HG03108 (cell line): ENCODE results near the gene JPH4.
"Not testable (repeated sequence)": the region's sequence is repeated elsewhere in the genome, so short reads cannot be mapped to it uniquely, and the experiment has no call there.

ENCODE experiments used
- ATAC-seq: cut with Tn5 transposase; IDR thresholded peaks from one replicate; pipeline ENCODE4 v1.9.1; 2021; ENCODE audit warnings: moderate library complexity; ENCODE audit not compliant: unreplicated experiment

JPH4 gene

DNA sequence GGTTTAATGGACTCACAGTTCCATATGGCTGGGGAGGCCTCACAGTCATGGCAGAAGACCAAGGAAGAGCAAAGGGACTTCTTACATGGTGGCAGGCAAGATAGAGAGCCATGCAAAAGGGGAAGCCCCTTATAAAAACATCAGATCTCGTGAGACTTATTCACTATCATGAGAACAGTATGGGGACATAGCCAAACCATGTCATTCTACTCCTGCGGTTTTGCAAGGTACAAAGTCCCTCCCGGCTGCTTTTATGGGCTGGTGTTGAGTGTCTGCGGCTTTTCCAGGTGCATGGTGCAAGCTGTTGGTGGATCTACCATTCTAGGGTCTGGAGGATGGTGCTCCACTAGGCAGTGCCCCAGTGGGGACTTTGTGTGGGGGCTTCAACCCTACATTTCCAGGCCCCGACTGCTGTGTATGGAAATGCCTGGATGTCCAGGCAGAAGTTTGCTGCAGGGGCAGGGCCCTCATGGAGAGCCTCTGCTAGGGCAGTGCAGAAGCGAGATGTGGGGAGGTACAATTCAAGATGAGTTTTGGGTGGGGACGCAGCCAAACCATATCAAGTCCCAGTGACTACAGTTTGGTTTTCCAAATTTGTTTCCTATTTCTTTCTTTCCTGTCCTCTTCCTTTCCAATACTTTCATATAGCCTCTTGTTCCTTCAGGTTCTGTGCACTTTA lies 31.0 kb upstream of the JPH4 start:
- not testable (repeated sequence) for ATAC-seq

DNA sequence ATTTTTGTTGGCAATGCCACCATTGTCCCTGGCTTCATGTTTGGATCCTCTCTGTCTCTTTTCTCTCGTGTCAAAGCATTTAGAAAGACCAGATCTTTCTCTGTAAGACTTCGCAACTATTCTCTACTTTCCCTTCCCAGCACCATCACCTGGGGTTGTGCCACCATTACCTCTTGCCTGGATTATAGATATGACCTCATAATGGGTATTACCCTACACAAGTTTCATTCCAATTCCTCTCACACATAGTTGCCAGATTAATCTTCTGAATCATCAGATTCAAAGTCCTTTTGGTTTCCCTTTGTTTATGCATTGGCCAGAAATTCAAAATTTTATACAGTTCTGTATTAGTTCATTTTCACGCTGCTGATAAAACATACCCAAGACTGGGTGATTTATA lies 30.4 kb upstream of the JPH4 start:
- no peak for ATAC-seq

DNA sequence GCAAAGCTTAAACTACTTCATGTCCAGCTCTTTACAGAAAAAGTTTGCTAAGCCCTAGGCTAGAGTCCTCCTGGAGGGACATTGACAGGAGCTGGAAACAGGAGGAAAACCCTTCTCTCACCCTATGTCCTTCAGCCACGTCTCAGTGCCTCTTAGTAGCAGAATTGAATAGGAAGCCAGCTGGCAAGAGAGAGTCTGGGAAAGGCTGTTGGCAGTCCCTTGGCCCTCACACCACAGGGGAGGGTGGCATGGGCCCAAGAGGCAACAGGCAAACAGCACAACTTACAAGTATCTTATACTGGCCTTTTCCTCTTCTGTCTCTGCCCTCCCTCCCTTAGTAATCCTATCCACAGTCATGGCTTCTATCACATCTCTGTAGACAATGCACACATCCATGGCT lies 29.9 kb upstream of the JPH4 start:
- no peak for ATAC-seq

DNA sequence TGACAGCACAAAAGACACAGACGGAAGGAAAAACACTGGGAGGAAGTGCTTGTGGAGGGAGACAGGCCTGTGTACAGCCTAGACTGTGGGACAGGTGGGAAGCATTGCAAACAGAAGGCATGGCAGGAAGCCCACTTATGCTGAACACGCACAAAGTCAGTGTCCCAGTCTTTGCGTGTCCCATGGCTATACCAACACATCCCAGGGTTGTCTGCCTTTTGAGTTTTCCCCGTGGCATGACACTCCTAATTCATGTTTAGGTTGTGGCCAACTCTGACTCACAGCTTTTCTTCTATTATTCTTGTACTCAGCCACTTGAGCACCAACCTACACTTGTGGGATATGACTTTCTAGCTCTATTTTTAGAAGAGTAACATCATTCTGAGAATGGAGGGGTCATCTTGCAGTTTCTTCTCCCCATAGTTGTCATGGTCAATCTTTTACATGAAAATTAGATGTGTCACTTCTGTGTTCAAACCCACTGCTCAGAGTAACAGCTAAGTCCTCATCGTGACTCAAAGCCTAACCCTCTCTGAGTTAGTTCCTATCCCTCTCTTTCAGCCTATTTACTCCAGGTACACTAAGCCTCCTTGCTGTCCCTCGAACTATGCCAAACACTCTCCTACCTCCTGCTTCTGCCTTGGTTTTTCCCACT lies 27.5 kb upstream of the JPH4 start:
- peak; percentile 76 for ATAC-seq

DNA sequence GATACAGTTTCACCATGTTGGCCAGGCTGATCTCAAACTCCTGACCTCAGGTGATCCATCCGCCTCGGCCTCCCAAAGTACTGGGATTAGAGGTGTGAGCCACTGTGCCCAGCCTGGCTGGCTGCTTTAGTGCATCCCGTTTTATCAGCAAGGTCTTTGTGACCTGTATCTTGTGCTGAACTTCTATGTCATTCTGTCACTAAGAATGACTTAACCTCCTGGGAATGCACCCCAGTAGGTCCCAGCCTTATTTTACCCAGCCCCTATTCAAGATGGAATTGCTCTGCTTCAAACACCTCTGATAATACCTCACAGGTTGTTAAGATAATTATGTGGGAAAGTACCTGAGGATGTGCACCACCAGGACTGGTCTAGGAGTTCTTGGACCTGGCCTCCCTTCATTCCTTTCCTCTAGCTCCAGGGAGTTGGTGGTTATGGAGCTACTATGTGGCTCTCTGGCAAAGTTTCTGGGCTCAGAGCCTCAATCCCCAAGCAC lies 26.1 kb upstream of the JPH4 start:
- ATAC-seq = no peak

DNA sequence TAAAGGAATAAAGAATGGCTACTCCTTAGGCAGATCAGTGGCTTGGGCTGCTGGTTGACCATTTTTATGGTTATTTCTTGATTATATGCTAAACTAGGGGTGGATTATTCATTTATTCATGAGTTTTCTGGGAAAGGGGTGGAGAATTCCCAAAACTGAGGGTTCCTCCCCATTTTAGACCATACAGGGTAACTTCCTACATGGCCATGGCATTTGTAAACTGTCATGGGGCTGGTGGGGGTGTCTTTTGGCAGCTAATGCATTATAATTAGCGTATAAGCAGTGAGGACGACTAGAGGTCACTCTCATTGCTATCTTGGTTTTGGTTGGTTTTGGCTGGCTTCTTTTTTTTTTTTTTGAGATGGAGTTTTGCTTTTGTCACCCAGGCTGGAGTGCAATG lies 25.6 kb upstream of the JPH4 start:
- ATAC-seq = no peak

DNA sequence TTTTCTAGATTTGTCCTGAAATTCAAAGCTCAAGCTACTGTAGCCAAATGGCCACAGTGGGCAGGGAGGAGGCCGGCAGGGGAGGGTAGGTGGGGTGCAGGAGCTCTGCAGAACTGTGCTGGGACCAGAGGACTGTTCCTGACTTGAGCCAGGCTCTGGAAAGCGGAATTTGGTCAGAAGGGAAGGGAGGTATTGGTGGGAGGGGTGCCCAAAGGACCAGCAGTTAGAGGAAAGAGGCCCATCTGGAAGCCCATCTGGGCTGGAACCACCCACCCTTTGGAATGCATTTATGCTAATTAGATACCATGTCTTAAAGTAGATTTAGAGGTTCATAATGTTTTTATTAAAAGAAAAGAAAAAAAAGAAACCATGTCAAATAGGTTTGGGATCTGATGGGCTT lies 24.5 kb upstream of the JPH4 start:
- no peak for ATAC-seq

DNA sequence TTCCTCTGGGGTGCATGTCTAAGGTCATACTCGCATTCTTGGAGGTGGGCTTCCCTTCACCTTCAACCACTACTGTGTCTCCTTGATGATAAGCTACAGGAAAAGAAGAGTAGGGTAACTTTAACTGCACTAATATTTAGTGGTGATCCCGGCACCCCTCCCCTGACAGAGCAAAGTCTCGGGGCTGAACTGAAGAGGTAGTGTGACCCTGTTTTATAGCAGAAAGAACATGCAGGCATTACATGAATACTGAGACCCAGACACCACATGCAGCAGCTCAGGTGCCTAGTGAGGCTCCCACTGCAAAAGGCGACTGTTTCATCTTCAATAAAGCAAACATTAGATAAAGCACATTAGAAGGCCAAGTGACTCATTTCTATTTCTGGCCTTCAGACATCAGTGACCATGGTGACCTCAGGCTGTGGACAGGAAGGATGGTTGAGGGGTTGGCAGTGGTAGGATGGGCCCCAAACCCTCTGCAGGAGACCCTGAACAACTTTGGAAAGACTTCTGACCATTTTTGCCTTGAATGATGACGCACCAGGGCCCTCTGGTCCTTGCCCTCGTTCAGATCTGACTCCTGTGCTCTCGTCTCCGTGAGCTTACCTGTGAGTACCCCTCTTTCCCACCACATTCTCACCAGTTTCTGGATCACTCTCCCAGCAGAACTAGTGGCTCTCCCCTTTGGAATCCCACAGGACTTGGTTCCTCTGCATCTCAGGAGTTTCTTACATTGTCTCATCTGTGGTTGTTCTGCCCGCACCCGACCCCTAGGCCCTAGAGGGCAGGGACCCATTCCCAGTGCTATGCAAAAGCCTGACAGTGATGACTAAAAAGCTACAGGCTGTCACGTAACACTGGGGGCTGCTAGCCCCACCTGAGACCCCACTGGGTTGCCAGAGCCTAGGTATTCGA lies 23.8 kb upstream of the JPH4 start:
- ATAC-seq = no peak

DNA sequence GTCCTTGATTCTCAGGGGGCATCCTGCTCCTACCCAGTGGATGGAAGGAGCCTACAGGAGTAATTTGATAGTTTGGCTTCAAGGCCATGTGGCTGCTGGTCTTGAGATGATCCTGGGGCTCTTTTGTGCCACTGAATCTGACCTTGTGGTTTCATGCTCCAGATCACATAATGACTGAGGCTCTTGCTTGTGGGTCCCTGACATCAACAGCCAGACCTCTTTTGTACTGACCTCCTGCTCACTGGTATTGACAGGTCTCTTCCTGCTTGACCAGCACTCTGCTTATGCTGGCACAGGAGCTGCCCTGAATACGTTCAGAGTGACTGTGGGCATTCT lies 23.2 kb upstream of the JPH4 start:
- ATAC-seq = no peak

DNA sequence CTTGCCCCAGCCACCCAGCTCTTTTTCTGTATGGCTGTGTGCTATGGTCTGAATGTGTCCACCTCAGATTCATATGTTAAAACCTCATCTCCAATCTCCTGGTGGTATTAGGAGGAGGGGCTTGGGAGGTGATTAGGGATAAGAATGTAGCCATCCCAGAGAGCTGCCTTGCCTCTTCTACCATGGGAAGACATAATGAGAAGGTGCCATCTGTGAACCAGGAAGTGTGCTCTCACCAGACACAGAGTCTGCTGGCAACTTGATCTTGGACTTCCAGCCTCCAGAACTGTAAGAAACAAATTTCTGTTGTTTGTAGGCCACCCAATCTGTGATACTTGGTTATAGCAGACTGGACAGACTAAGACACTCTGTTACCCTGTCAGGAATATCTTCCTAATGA lies 22.8 kb upstream of the JPH4 start:
- no peak for ATAC-seq

DNA sequence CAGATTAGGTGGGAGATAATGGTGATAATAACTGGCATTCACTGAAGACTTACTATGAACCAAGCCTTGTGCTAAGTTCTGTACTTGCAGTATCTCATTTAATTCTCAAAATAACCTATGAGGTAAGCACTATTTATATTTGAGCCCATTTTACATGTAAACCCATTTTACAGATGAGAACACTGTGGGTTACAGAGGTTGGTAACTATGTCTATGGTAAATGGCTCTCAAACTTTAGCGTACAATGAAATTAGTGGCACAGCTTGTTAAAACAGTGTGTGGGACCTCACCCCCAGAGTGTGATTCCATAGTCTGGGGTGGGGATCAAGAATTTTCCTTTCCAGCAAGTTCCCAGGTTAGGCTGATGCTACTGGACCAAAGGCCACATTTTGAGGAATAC lies 22.2 kb upstream of the JPH4 start:
- ATAC-seq = no peak

DNA sequence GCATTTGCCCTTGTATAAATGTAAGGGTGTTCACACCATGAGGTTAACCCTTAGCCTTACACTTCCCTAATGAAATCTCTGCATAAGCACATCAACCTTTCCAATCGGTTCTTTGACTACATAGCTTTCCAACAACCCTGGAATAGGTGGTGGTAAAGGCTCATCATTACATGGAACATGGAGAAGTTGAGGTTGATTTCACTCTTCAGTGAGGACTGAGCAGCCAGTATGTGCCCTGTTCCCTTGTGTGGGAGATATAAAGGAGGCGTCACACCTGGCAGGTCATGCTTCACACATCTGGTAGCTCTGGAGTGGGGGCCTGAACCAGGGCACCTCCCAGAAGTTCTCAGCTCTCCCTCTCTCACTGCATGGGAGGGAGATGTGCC lies 21.7 kb upstream of the JPH4 start:
- no peak for ATAC-seq

DNA sequence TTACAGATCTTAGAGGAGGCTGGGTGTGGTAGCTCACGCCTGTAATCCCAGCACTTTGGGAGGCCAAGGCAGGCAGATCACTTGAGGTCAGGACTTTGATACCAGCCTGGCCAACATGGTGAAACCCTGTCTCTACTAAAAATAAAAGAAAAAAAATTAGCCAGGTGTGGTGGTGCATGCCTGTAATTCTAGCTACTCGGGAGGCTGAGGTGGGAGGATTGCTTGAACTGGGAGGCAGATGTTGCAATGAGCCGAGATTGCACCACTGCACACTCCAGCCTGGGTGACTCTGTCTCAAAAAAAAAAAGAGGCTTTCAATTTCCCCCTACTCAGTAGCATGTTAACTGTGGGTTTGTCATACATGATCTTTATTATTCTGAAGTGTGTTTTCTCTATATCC lies 15.6 kb upstream of the JPH4 start:
- not testable (repeated sequence) for ATAC-seq

DNA sequence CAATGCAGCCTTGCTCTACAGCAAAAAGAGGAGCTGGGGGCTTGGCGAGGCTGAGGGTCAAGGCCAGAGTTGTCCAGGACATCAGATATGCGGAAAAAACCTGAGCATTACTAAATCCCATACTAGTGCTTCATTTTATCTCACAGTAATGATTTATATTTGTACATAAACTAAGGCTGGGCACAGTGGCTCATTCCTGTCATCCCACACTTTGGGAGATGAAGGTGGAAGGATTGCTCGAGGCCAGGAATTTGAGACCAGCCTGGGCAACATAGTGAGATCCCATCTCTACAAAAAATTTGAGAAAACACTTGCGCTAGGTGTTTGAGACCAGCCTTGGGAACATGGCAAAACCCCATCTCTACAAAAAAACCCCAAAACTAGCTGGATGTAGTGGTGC lies 11.6 kb upstream of the JPH4 start:
- ATAC-seq = no peak

DNA sequence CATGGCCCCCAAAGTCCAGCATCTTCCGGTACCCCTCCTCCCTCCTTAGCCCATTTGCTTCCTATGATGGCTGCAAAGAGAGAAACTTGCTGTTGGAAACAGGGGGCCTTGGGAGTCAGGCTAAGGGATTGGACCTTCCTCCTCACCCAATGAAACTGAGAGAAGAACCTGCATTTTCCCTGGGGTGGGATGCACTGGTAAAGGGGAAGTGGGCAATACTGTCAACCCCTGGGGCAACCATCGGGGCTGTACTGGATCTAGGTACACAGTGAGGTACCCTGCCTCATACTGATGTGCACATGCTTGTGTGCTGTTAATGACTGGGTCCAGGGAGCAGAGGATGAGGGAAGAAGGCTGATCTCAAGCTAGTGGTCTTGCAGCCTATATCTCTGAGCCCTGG lies 11.0 kb upstream of the JPH4 start:
- ATAC-seq = no peak

DNA sequence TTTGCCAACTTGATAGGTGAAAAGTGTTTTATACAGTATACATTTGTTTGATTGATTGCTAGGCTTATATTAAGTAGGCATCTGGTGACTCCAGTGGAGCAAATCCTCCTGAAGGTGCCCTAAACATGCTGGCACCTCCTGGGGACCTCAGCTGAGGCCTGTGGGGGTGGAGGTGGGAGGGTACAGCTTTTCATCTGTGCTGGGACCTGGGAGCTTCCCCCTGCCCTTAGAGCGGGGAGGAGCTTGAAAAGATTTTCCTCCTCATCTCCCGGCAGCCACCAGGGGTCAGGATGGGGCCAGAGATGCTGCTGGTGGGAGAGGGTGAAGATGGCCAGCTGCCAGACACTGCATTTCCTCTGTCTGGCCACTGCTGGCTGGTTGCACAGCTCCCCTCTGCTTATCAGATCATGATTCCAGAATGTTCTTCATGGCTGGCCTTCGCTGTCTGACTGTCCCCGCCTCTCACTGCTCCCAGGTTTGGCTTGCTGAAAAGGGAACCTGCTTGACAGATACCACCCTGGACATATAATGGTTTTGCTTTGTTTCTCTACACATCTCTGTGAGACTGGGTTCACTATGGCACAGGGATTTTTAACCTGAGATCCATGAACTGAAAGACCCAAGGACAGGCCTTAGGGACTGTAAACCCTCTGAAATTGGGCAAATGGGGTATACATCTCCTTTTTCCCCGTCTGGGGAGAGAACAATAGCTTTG lies 10.5 kb upstream of the JPH4 start:
- ATAC-seq = peak; percentile 99

DNA sequence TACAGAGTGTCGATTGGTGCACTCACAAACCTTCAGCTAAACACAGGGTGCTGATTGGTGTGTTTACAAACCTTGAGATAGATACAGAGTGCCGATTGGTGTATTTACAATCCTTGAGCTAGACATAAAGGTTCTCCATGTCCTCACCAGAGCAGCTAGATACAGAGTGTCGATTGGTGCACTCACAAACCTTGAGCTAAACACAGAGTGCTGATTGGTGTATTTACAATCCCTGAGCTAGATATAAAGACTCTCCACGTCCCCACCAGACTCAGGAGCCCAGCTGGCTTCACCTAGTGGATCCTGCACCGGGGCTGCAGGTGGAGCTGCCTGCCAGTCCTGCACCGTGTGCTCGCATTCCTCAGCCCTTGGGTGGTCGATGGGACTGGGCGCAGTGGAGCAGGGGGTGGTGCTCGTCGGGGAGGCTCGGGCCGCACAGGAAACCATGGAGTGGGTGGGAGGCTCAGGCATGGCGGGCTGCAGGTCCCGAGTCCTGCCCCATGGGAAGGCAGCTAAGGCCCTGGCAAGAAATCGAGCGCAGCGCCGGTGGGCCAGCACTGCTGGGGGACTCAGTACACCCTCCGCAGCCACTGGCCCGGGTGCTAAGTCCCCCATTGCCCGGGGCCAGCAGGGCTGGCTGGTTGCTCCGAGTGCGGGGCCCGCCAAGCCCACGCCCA lies 6.1 kb upstream of the JPH4 start:
- ATAC-seq = not testable (repeated sequence)

DNA sequence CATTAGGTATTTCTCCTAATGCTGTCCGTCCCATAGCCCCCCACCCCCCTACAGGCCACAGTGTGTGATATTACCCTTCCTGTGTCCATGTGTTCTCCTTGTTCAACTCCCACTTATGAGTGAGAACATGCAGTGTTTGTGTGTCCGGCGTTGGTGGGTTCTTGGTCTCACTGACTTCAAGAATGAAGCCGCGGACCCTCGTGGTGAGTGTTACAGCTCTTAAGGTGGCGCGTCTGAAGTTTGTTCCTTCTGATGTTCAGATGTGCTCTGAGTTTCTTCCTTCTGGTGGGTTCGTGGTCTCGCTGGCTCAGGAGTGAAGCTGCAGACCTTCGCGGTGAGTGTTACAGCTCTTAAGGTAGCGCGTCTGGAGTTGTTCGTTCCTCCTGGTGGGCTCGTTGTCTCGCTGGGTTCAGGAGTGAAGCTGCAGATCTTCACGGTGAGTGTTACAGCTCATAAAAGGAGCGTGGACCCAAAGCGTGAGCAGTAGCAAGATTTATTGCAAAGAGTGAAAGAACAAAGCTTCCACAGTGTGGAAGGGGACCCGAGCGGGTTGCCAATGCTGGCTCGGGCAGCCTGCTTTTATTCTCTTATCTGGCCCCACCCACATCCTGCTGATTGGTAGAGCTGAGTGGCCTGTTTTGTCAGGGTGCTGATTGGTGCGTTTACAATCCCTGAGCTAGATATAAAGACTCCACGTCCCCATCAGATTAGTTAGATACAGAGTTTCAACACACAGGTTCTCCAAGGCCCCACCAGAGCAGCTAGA lies 5.4 kb upstream of the JPH4 start:
- not testable (repeated sequence) for ATAC-seq

DNA sequence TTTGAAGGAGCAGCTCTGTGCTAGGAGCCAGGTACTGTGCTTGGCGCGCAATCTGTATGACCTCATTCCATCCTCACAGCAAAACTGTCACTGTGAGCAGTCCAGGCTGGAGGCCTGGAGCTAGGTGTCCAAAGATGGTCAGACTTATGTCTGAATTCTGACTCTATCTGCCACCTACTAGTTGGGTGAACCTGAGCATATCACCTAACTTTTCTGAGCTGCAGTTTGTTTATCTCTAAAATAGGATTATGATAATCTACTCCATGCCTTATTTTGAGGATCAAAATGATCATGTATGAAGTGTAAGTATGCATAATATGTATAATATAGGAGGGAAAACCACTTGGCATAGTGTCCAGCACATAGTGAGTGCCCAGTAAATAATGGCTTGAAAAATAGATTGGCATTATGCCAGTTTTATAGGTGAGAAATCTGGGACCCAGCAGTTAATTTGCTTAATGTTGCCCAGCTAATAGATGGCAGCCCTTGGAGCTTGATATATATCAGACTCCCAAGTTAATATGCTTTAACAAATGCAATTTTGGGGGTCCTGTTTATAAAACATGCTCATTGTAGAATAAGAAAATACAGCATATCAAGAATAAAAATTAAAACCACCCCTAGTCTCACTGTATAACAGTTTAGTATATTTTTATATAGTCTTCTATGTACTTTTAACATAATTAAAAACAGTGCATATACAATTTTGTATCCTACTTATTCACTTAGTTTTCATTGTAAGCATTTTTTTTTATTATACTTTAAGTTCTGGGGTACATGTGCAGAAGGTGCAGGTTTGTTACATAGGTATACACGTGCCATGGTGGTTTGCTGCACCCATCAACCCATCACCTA lies 4.5 kb upstream of the JPH4 start:
- no peak for ATAC-seq
